ENCODE data around the gene SPRY4. TPM values are rescaled to one million over a fixed set of nuclear protein-coding genes. Genes with fewer than 3 reads are reported as not detected.
A peak's percentile ranks its signal among the peaks of the same experiment; 100 is the strongest.

Gene SPRY4
- total and polyA plus RNA-seq, 2 of the 13 experiments (the other 11 are each of a cell fraction or from before 2014, with no cell fraction given), result 8.9 to 17.8 TPM

GRCh38 chr5:142356716-142357468, 32.1 kb upstream of the SPRY4 start (continued):
- TF ChIP-seq SKI (IDR thresholded peaks at IDR 0.05; ENCODE audit: partially characterized antibody), result peak; percentile 34
- TF ChIP-seq BRD4 (CRISPR knock-in tag; IDR thresholded peaks at IDR 0.05), result peak; percentile 58
- TF ChIP-seq AGO2 (optimal IDR thresholded peaks at IDR 0.05; ENCODE audit: low read depth, low read length), result peak; percentile 79
- TF ChIP-seq REST (IDR thresholded peaks at IDR 0.05; ENCODE audit: borderline replicate concordance in 1 of 2, low read depth in 1 of 2, low read length in 2 of 2), result peak in 1 of 2 experiments; percentile 59; a peak in 1 of 4 replicates
- 0 out of 2 replicates have a peak, but pooled peaks have one; percentile 43 for TF ChIP-seq ZNF329 (CRISPR knock-in tag; IDR thresholded peaks at IDR 0.05; ENCODE audit: low read depth)
- TF ChIP-seq POLR2AphosphoS5 (IDR thresholded peaks at IDR 0.05; ENCODE audit: low read depth, low read length), result peak; percentile 43; the same call in 1 of the 2 replicates
- TF ChIP-seq ZNF317 (CRISPR knock-in tag; IDR thresholded peaks at IDR 0.05), result 0 out of 2 replicates have a peak, but pooled peaks have one; percentile 39
- peak; percentile 30; the same call in 1 of the 2 replicates for TF ChIP-seq ZNF333 (CRISPR knock-in tag; IDR thresholded peaks at IDR 0.05; ENCODE audit: borderline replicate concordance)
- peak; percentile 37; the same call in 1 of the 2 replicates for TF ChIP-seq CREB1 (IDR thresholded peaks at IDR 0.05)
- peak; percentile 57; the same call in 1 of the 2 replicates for TF ChIP-seq CREB1 (CRISPR knock-in tag; IDR thresholded peaks at IDR 0.05)
- TF ChIP-seq SALL1 (CRISPR knock-in tag; IDR thresholded peaks at IDR 0.05), result peak; percentile 51
- TF ChIP-seq TRAFD1 (CRISPR knock-in tag; IDR thresholded peaks at IDR 0.05; ENCODE audit: borderline replicate concordance), result no peak
- peak; percentile 78 for TF ChIP-seq UBTF (CRISPR knock-in tag; IDR thresholded peaks at IDR 0.05)
- no peak for TF ChIP-seq GTF2F1 (IDR thresholded peaks at IDR 0.05; ENCODE audit: low read length)
- TF ChIP-seq ZC3H13 (CRISPR knock-in tag; IDR thresholded peaks at IDR 0.05), result 0 out of 2 replicates have a peak, but pooled peaks have one; percentile 77
- no peak for TF ChIP-seq ZNF724P (CRISPR knock-in tag; IDR thresholded peaks at IDR 0.05; ENCODE audit: borderline replicate concordance)
- TF ChIP-seq HNRNPUL1 (IDR thresholded peaks at IDR 0.05; ENCODE audit: low read depth, low read length), result 0 out of 2 replicates have a peak, but pooled peaks have one; percentile 15
- TF ChIP-seq FOXA3 (CRISPR knock-in tag; IDR thresholded peaks at IDR 0.05), result peak; percentile 3; the same call in 1 of the 2 replicates
- TF ChIP-seq E2F1 (CRISPR knock-in tag; IDR thresholded peaks at IDR 0.05), result 0 out of 2 replicates have a peak, but pooled peaks have one; percentile 15
- TF ChIP-seq PCBP1 (IDR thresholded peaks at IDR 0.05; ENCODE audit: borderline replicate concordance, low read depth, low read length), result 0 out of 2 replicates have a peak, but pooled peaks have one; percentile 9

Measured in HepG2 (cell line).